MM.1S (cell line): ENCODE data around the gene TSPAN6.
A peak's percentile ranks its signal among the peaks of the same experiment; 100 is the strongest.

Experiments used
- DNase-seq: peaks from one replicate; pipeline ENCODE4 v3.0.0-alpha.2; 2015
- H2AFZ ChIP-seq: fragments of 300-600 bp; sonication (generic); 2 replicates; pipeline ENCODE4 v1.6.0; 2016; ENCODE audit warnings: antibody characterized with exemption, low read length
- H3F3A ChIP-seq: fragments of 300-600 bp; sonication (generic); 2 replicates; pipeline ENCODE4 v1.6.1; 2016; ENCODE audit warnings: mild to moderate bottlenecking, antibody characterized with exemption, low read length, moderate library complexity, mixed read lengths; ENCODE audit not compliant: insufficient read depth
- H3K27ac ChIP-seq: fragments of 300-600 bp; sonication (generic); 2 replicates; pipeline ENCODE4 v1.5.1; 2016; ENCODE audit warnings: mild to moderate bottlenecking, low read length
- H3K27me3 ChIP-seq: fragments of 300-600 bp; sonication (generic); replicated peaks from 2 replicates; pipeline ENCODE4 v1.6.0; 2016; ENCODE audit warnings: low read length; ENCODE audit not compliant: insufficient read depth
- H3K36me3 ChIP-seq: fragments of 300-600 bp; sonication (generic); replicated peaks from 2 replicates; pipeline ENCODE4 v1.6.1; 2016; ENCODE audit warnings: mild to moderate bottlenecking, low read length, mixed read lengths; ENCODE audit not compliant: insufficient read depth
- H3K4me1 ChIP-seq: fragments of 300-600 bp; sonication (generic); 2 replicates; pipeline ENCODE4 v1.6.1; 2016; ENCODE audit warnings: low read length, mixed read lengths
- H3K4me2 ChIP-seq: fragments of 300-600 bp; sonication (generic); 2 replicates; pipeline ENCODE4 v1.6.0; 2016; ENCODE audit warnings: low read depth, low read length
- H3K4me3 ChIP-seq: fragments of 300-600 bp; sonication (generic); 2 replicates; pipeline ENCODE4 v1.5.1; 2016; ENCODE audit warnings: low read length, mixed read lengths
- H3K79me2 ChIP-seq: fragments of 300-600 bp; sonication (generic); 2 replicates; pipeline ENCODE4 v1.6.1; 2016; ENCODE audit warnings: mixed run types, low read length, mixed read lengths
- H3K9ac ChIP-seq: fragments of 300-600 bp; sonication (generic); 2 replicates; pipeline ENCODE4 v1.6.1; 2016; ENCODE audit warnings: low read length, mixed read lengths
- H3K9me2 ChIP-seq: fragments of 300-600 bp; sonication (generic); replicated peaks from 2 replicates; pipeline ENCODE4 v1.6.1; 2016; ENCODE audit warnings: mild to moderate bottlenecking, low read length, mixed read lengths; ENCODE audit not compliant: insufficient read depth
- H3K9me3 ChIP-seq: fragments of 300-600 bp; sonication (generic); replicated peaks from 2 replicates; pipeline ENCODE4 v1.6.1; 2016; ENCODE audit warnings: mild to moderate bottlenecking, low read length, mixed read lengths; ENCODE audit not compliant: insufficient read depth
- H4K20me1 ChIP-seq: fragments of 300-600 bp; sonication (generic); 2 replicates; pipeline ENCODE4 v1.6.1; 2016; ENCODE audit warnings: mild to moderate bottlenecking, low read length, moderate library complexity, mixed read lengths; ENCODE audit not compliant: insufficient read depth
- EZH2 ChIP-seq: fragments of 300-600 bp; sonication (generic); optimal IDR thresholded peaks from 2 replicates; pipeline ENCODE3; 2017; ENCODE audit warnings: low read depth, mild to moderate bottlenecking, antibody characterized with exemption, low read length, mixed read lengths
- EZH2phosphoT487 ChIP-seq: fragments of 300-600 bp; sonication (generic); IDR thresholded peaks from 2 replicates; pipeline ENCODE4 v1.6.1; 2018; ENCODE audit warnings: antibody characterized with exemption, low read length
- TF ChIP-seq, protein P1 (sequence below): fragments of 300-600 bp; sonication (generic); IDR thresholded peaks from 2 replicates; pipeline ENCODE4 v1.5.1; 2016; ENCODE audit warnings: antibody characterized with exemption, low read length, mixed read lengths

TSPAN6 gene, protein sequence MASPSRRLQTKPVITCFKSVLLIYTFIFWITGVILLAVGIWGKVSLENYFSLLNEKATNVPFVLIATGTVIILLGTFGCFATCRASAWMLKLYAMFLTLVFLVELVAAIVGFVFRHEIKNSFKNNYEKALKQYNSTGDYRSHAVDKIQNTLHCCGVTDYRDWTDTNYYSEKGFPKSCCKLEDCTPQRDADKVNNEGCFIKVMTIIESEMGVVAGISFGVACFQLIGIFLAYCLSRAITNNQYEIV

DNA sequence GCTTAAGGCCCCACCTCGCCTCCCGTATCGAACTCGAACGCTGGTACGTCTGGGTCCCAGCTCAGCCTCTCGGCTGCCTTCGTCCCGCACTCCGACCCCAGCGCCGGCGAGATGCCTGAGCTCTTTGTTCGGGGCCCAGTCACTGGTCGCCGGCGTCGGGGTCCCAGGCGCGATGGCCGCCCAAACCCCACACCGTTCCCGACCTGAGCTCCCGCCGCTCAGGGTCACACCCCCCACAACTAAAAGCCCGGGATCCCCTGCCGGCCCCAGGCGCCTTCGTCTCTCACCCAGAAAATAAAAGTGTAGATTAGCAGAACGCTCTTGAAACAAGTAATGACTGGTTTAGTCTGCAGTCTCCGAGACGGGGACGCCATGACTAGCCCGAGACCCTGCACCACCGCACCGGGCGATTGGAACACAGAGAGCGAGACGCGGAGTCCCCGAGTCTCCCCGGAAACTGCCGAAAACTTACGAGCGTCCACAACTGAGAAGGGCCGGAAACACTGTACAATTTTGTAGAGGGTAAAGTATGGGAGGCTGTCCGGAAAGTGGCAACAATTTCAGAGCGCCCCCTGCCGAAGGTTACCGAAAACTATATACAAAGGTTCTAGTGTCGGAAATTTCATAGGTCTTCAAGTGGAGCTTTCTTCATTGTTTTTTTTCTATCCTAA is at the start of gene TSPAN6:
TSS of gene TSPAN6 (minus strand) at position 486 of the 671 bp plus-strand sequence. CDS start at position 374, 112 bp downstream.
- TF ChIP-seq EZH2 (no peak), EZH2phosphoT487 (no peak)
- TF ChIP-seq, protein P1, sequence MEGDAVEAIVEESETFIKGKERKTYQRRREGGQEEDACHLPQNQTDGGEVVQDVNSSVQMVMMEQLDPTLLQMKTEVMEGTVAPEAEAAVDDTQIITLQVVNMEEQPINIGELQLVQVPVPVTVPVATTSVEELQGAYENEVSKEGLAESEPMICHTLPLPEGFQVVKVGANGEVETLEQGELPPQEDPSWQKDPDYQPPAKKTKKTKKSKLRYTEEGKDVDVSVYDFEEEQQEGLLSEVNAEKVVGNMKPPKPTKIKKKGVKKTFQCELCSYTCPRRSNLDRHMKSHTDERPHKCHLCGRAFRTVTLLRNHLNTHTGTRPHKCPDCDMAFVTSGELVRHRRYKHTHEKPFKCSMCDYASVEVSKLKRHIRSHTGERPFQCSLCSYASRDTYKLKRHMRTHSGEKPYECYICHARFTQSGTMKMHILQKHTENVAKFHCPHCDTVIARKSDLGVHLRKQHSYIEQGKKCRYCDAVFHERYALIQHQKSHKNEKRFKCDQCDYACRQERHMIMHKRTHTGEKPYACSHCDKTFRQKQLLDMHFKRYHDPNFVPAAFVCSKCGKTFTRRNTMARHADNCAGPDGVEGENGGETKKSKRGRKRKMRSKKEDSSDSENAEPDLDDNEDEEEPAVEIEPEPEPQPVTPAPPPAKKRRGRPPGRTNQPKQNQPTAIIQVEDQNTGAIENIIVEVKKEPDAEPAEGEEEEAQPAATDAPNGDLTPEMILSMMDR, result peak; percentile 40
- H4K20me1 ChIP-seq, result no peaks in the 10 kb centered on the region
- H3K9me3 ChIP-seq, result no peaks in the 10 kb centered on the region
- H3K4me3 ChIP-seq, result peak within 1 kb of the TSS; percentile 26; the same call in 1 of the 2 replicates
- H2AFZ ChIP-seq, result no peak within 1 kb of the TSS
- H3K27ac ChIP-seq, result no peak within 1 kb of the TSS
- no peaks in the 10 kb centered on the region for H3F3A ChIP-seq
- H3K4me2 ChIP-seq, result peak within 1 kb of the TSS; percentile 15; the same call in 1 of the 2 replicates
- H3K9me2 ChIP-seq, result no peaks in the 10 kb centered on the region
- peak; percentile 63 for DNase-seq
- H3K4me1 ChIP-seq, result no peaks in the 10 kb centered on the region
- no peaks in the 10 kb centered on the region for H3K36me3 ChIP-seq
- H3K9ac ChIP-seq, result no peak within 1 kb of the TSS
- H3K27me3 ChIP-seq, result peaks cover 52% of the 10 kb centered on the region
- H3K79me2 ChIP-seq, result no peaks in the 10 kb centered on the region

DNA sequence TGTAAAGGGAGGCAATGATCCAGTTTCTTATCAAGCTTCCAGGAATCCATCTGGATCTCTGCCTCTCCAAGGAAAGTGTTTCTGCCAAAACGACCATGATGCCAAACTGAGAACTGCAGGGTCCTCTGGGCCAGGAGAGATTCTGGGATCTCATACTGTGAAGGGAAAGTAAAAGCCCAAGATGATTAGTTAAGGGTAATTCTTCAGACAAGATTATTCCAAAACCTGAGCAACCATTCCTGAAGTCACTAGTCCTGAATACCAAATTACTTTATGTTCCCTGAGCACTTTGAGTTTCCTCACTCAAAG is 49.3 kb upstream of the TSPAN6 start:
- no peak overlapping the region for H2AFZ ChIP-seq
- no peak overlapping the region for H3K4me2 ChIP-seq
- no peaks in the 10 kb centered on the region for H3K9me2 ChIP-seq
- H3K36me3 ChIP-seq, result no peaks in the 10 kb centered on the region
- H3K9ac ChIP-seq, result no peak overlapping the region
- no peak overlapping the region for H3K27ac ChIP-seq
- H4K20me1 ChIP-seq, result no peaks in the 10 kb centered on the region
- no peak for DNase-seq
- H3K4me3 ChIP-seq, result no peak overlapping the region
- no peaks in the 10 kb centered on the region for H3K27me3 ChIP-seq
- 0 out of 2 replicates have a peak, but pooled peaks cover 7% of the 10 kb centered on the region for H3K4me1 ChIP-seq
- 0 out of 2 replicates have a peak, but pooled peaks cover 3% of the 10 kb centered on the region for H3F3A ChIP-seq
- TF ChIP-seq EZH2phosphoT487 (no peak), EZH2 (no peak)
- TF ChIP-seq, protein P1, result no peak
- no peaks in the 10 kb centered on the region for H3K79me2 ChIP-seq
- H3K9me3 ChIP-seq, result no peaks in the 10 kb centered on the region

DNA sequence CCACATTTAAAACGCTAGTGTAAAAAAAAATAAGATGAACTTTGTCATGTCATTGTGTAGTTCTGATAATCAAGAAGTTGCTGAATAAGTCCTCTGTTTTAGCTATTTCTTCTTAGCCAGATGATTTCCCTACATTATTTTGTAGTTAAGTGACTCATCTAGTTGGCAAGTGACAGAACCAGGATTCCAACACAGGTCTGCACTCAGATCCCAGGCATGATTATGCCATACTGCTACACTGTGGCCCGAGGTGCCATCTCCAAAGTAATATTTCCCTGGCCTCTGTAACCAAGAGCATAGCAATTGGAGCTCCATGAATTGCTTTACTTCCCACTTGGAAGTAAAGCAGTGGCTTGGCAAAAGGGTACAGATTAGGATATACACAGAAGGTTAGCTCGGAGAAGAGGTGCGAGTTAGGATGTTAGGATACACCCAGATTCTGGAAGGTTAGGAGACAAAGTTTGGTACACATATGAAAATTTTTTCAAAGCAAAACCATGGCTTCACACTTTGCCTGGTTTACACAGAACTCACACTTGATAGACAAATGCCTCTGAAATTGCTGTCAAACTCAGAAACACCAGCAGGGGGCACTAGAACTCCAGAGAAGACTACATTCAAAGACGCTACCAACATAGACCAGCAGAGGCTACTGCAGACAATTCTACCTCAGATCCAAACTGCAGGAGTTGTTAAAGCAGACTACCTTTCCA is 48.8 kb upstream of the TSPAN6 start:
- Histone ChIP-seq H3K4me2 (no peak overlapping the region), H3K9me2 (no peaks in the 10 kb centered on the region), H2AFZ (no peak overlapping the region), H3K27ac (no peak overlapping the region), H3K9ac (no peak overlapping the region), H3K79me2 (no peaks in the 10 kb centered on the region), H3F3A (0 out of 2 replicates have a peak, but pooled peaks cover 3% of the 10 kb centered on the region), H3K4me1 (0 out of 2 replicates have a peak, but pooled peaks cover 7% of the 10 kb centered on the region), H3K27me3 (no peaks in the 10 kb centered on the region), H3K9me3 (no peaks in the 10 kb centered on the region), H3K36me3 (no peaks in the 10 kb centered on the region), H4K20me1 (no peaks in the 10 kb centered on the region), H3K4me3 (no peak overlapping the region)
- DNase-seq, result peak; percentile 83
- no peak for TF ChIP-seq EZH2
- TF ChIP-seq EZH2phosphoT487, result no peak
- TF ChIP-seq, protein P1, result peak; percentile 90
